Stimulated activated CD8-positive, alpha-beta memory T cell treated with anti-CD3 and anti-CD28 coated beads, Interleukin-4, amount 100 ng/mL, for 1 hour (primary cell): ENCODE data around the gene KRT12.
"Not testable (repeated sequence)": the region's sequence is repeated elsewhere in the genome, so short reads cannot be mapped to it uniquely, and the experiment has no call there.

Experiments used
- DNase-seq, 2 donors: peaks; one replicate each; pipeline ENCODE4 v3.0.0-alpha.2; 2020; ENCODE audit warnings: low read depth in 2 of 2, low spot score in 1 of 2

KRT12 gene

GRCh38 chr17:40884708-40885512 lies 17.9 kb upstream of the KRT12 start, which contains the start of gene KRT20:
Gene KRT20, minus strand, starts transcription at chr17:40885242. Its CDS starts 57 bp downstream, at chr17:40885185.
- no peak for DNase-seq

DNA sequence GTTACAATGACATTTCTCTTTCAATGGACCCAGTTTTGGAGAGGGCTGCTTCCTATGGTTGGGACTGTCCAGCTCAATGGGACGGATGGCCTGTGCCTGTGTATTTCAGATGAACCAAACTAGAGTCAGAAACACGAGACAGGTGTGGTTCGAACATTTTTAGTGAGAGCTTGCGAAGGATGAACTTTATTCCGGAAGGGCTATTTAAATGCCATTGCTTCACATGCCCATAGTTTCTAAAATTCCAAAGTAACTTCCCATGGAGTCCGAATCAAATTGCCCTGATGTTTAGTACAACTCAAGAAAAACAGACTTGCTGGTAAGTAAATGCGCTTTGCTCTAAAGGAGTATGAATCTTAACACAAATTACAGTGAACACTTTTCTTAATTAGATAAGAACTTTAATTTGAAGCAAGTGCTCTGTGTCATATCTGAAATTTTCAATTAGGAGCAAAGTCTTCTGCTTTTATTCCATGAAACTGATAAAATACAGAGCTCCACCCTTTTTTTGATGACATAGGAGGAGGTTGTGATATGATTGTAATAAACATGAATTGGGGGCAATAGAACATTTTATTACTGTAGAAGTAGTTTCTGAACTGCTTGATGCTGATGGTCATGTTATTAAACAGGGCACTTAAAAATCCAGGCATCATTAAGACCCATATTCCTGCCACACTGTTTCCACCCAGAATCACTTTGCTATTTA lies 16.8 kb upstream of the KRT12 start:
- no peak for DNase-seq

- DNase-seq: no peak
These were observed 16.0 kb upstream of the KRT12 start for GRCh38 chr17:40883031-40883430.

GRCh38 chr17:40879026-40879425 lies 12.0 kb upstream of the KRT12 start:
- no peak for DNase-seq

DNA sequence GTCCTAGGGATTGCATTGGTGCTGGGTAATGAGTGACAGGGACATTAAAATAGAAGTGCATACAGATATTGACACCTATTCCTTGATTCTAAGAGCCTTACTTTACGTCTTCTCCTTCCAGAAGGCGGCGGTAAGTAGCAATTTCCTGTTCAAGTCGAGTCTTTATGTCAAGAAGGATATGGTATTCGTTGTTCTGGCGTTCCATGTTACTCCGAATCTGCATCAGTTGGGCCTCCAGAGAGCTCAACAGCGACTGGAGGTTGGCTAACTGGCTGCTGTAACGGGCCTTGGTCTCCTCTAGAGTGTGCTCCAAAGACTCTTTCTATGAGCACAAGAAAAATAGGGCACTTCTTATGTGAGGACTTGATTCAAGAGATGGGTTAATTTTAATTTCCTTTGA lies 11.0 kb upstream of the KRT12 start:
- no peak for DNase-seq

GRCh38 chr17:40873801-40874200 lies 6.8 kb upstream of the KRT12 start:
- no peak for DNase-seq

GRCh38 chr17:40873255-40873654 lies 6.2 kb upstream of the KRT12 start:
- no peak for DNase-seq

DNA sequence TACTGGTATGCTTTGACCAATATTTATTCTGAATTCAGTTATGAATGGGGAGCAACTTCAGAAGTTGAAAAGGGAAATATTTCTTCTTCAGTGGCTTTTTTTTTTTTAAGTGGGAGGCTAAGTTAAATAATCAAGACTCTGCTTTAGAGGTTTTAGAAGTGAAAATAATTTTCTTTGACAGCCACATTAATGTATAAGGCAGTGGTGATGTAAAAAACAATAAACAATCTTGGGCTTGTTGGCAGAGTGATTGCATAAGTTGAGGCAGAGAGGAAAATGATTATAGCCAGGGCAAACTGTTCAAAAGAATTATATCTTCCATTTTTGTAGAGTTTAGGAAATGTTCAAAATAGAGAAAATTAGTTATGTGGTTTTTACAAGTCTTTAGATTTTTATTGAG lies 5.4 kb upstream of the KRT12 start:
- no peak for DNase-seq

DNA sequence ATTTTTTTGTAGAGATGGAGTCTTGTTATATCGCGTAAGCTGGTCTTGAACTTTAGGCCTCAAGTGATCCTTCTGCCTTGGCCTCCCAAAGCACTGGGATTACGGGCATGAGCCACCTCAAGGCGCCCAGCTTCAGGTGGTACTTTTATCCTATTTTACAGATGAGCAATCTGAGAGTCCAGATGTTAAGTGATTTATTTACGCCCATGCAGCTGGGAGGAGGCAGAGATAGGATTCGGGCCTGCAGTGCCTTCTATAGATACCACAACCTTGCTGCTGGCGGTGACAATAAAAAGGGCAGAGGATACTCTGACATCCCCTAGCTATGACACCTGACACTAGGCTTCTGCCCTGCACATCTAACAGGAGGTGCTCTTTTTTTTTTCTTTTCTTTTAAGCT lies 4.3 kb upstream of the KRT12 start:
- DNase-seq: no peak

DNA sequence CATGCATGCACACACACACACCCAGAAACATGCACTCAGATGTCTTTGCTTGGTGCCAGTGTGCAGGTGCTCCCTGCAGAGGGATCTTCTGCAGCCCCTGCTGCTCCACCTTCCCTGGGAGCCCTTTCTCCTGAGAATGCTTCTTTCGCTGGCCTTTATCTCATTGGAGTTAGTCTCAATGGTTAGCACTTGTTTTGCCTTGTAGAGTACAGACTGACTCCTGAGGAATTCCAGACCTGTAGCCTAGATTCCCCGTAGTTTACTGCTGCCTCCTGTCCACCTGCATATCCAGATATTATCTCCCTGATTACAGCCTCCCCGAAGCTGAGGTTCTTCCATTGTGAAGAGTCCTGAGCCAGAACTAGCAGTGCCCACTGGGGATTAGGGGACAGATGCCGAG lies 3.1 kb upstream of the KRT12 start:
- DNase-seq: no peak

DNA sequence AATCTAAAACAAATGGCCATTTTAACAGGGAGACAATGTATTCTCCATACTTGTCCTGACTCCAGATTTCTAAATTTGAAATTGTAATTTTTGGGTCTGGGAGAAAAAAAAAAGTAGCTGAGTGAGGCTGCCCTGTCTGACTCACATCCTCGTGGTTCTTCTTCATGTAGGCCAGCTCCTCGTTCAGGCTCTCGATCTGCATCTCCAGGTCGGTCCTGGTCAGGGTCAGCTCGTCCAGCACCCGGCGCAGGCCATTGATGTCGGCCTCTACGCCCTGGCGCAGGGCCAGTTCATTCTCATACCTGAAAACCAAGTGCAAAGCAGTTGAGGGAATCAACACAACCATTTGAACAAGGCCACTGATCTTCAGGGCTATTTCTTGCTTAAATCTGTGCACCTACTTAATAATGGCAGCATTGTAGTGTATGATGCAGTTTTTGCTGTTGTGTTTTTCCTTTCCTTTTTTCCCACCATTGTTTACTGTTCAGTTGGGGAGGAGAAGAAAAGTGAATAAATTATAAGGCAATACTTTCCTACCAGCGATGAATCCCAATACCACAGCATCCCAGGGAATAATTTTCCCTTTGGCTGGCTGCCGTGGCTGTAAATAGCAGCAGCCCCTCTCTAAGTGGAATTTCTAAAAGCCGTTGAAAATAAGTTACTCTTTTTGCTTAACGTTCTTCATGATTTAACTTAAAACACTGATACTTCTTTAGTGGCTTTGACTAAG lies 2.2 kb downstream of the KRT12 start:
- DNase-seq: no peak

DNA sequence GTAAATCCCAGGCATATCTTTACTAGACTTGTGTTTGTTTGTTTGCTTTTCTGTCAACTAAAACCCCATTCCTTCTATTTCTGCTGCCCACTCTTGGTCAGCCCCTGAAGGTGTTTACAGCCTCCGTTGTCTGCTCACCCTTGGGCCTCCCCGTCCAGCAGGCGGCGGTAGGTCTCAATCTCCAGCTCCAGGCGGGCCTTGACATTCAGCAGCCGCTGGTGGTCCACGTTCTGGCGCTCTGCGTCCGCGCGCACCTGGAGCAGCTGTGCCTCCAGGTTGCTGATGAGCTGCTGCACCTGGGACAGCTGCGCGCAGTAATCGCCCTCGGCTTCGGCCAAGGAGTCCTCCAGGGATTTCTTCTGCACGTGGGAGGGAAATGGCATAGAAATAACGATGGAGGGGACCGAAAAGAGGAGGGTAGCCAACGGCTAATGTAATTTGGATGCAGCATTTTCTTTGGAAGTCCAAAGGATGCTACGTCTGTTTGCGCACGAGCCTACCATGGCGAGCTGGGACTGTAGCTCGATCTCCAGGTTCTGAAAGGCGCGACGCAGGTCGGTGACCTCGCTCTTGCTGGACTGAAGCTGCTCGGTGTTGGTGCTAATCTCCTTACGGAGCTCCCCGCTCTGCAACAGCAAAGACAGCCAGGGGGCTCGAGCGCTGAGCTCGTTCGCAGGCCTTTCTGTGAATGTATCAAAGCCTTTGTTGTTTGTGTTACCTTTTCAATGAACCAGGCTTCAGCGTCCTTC lies 3.9 kb downstream of the KRT12 start:
- DNase-seq: no peak

DNA sequence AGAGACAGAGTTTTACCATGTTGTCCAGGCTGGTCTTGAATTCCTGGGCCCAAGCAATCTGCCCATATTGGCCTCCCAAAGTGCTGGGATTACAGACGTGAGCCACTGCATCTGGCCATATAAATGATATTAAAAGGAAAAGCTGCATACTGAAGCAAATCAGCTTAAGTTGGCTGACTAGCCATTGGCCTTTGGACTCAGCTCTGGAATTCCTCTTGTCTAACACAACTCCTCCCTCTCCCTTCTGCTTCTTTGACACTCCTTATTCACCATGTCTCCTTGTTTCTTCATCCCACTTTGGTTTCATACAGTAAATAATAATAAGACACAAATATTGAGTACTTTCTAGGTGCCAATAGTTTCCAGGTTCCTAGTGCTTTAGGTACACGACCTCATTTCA lies 7.5 kb downstream of the KRT12 start:
- DNase-seq: no peak

- DNase-seq: not testable (repeated sequence)
These were observed 8.4 kb downstream of the KRT12 start for GRCh38 chr17:40858667-40859066.

GRCh38 chr17:40857535-40857934 lies 9.5 kb downstream of the KRT12 start:
- no peak for DNase-seq

DNA sequence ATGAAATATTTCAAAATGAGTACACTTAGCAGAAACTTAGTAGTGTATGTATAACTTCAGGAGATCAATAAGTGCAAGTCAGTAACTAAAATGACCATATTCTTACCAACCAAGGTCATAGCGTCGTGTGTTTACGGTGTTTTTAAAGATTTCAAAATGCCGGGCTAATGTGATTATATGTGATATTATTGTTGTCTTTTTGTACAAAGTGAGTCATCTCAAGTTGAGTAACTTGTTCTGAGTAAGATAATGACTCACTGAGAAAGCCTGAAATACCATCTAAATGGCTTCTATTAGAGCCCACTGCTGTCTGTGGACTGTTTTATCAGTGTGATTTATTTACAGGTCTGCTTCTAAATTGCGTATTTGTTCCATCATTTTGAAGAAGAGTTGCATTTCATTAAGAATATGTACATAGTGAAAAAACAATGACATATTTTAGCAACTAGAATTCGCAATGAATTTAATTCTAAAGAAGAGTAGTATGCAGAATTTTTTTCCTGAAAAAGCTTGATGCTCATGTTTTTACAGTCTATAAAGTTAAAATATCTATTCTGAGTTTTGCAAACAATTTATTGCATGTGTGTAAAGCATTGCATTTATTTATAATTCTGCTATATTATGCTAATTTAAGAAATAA lies 12.7 kb downstream of the KRT12 start:
- no peak for DNase-seq

- no peak for DNase-seq
These were observed 14.7 kb downstream of the KRT12 start for GRCh38 chr17:40852364-40852763.

DNA sequence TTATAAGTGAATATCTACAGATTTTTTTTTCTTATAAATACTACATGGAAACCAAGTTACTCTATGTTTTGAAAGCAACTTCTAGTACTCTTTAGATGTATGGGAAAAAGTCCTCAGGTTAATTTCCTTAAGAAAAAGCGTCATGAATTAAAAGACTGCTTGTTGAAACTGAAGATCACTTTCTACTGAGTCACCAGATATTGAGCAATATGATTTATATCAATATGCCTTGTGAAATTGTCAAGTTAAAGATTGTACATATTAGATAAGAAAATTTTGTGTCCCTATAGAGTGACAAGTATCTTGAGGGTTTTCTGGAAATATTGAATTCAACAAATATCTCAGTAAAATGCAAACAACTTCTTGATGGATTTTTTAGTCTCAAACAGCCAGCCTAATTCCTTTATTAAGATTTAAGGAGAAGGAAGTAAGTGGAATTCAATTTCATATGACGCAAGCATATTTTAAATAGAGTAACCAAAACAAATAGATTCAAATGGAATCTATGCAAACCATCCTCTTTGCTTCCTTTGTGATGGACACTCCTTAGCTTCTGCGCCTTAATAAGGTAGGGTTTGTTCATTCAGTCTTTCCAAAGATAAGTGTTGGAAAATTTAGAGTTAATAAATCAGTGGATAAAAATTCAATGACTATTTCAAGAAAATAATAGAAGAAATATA lies 16.6 kb downstream of the KRT12 start:
- no peak for DNase-seq

- no peak for DNase-seq
These were observed 17.3 kb downstream of the KRT12 start for GRCh38 chr17:40849723-40850122.

- no peak for DNase-seq
These were observed 18.3 kb downstream of the KRT12 start for GRCh38 chr17:40848583-40849235.
